ENCODE results near the gene CELF2.
"Not testable (repeated sequence)": the region's sequence is repeated elsewhere in the genome, so short reads cannot be mapped to it uniquely, and the experiment has no call there.

The CELF2 gene

DNA sequence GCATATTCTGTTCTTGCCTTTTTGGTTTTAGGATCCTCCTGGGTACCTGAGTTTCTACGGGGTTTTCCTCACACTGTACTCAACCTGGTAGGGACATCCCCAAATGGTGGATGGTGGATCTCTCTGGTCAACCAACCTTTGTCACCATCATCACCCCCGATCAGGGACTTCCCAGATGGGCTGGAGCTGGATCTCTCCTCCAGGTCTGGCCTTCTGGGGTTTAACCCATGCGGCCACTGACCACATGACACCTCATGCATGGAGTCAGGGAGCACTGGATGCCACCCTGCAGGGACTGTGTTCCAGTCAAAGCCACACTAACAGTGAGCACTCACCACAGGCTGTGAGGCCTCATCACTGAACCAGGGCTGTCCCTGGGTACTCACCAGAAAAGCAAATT lies 80.0 kb downstream of the CELF2 start:
- no peak for DNase-seq

DNA sequence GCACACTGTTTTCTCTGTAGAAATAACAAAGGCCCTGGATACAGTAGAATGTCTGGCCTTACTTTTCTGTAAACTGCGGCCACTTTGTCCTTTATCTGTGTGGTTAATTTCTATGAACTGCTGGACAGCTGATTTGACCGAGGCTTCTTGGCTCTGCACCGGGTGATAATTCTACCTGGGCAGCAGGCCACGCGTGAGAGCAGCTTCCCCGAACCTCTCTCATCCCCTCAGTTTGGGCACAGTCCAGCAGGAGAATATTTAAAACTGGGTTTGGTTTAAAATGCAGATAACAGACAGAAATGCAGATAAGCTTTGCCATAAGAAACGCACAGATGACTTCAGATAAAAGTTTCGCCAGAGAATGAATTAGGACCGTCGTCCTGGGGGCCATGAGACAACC lies 81.0 kb downstream of the CELF2 start:
- DNase-seq: no peak

DNA sequence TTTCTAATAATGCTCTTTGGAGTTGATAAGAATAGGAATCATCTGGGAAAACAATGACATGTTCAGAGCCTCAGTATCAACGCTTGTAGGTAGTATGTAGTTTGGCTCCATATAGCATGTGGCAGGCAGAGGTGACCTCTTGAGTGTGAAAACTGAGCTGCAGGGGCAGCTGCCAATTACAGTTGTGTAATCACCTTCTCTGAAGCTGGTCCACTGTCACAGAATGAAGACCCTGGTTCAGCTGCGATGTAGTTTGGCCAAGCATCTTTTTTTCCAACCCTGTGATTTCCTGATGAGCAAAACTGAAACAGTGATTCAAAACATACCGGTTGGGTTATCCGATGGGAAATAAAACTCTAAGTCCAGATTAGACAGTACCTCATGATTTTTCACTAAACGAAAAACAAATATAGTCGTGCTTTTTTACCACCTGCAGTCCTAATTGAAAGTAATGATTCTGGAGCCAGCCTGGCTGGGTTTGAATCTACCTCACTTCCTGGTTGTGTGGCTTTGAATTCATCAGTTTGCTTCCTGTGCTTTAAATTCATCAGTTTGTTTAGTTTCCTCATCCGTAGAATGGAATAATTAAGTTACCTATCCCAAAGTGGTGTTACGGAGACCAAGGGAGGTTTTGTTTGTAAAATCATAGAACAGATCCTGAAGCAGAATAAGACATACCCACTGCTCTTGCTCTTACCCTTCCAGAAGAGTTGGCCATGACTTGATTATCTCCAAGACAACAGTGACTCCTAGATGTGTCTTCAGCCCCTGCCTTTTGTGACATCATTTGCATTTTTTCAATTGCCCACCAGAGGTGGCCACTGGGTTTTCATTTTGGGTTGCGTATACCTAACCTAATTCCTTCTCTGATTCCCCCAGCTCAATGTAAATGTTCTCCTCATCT lies 87.4 kb downstream of the CELF2 start:
- DNase-seq: no peak

DNA sequence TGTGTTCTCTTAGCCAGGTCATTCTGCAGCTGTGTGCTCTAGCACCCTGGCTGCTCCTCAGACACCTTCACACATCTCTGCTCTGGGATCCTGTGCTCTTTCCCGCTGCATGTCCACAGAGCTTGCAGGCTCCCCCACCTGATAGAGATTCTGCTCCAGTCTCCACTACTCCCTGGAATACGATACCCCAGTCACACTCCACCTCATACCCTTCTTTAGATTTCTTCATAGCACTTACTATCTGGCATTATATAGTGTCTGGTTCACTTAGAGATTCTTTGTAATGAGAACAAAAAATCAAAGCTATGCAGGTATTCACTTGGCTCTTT lies 88.0 kb downstream of the CELF2 start:
- no peak for DNase-seq

DNA sequence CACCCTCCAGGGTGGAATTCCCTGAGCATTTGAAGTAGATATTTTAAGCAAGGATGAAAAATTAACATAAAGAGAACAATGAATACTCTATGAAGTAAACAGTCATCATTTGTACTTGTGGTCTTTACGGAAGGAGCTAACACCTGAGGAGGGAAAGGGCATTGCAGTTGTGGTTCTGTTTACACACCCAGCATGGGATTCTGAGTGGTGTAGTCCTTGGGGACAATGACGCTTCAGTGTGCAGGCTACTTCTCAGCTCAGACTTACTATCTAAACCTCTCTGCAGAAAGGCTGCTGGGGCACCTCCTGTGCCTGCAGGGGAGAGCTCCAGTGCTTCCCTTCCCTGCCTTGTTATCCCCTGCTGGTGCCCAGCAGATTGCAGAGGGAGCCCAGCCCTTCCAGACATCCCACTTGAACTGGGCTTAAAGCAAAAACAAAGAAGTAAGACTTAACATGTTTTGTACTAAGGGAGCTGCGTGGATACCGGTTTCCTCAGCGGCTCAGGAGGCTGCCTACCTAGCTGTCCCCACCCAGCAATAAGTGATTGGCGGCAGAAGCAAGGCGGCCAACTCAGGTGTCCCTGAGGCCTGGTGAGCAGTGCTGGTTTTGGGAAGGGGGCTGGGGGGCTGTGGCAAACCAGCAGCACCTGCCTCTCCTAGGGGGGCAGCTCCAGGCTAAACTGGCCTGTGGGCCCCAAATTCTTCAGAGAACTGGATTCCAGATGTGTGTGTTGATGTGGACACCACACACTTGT lies 89.1 kb downstream of the CELF2 start:
- DNase-seq: no peak

DNA sequence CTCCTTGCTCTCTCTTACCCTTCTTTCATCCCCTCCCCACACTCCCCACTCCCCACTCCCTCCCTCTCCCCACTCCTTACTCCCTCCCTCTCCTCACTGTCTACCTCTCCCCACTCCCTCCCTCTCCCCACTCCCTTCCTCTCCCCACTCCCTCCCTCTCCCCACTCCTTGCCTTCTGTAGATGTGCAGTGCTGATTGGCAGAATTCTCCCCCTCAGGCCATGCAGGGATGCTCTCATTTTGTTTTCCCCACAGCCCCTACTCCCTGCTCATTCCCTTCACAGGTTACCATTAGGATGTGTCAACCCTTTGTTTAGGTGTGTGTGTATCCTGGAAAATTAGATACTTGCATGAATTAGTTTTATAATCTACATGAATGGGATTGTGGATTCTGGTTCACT lies 90.3 kb downstream of the CELF2 start:
- no peak for DNase-seq

DNA sequence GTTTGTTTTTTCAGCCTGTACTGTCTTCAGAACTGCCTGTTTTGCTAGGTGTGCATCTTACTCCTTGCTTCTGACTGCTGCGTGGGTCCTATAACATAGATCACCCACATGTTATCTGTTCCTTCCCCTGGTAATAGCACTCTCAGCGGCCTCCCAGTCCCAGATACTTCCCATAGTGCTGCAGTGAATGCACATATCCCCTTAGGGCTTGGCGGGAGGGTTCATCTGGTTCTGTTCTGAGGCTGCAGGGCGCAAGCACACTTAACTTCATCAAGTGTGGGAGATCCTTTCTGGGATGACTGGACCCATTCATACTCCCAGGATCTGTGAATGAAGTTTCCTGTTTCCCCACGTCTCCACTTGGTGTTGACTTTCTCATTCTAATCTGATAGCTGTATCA lies 90.7 kb downstream of the CELF2 start:
- DNase-seq: no peak

DNA sequence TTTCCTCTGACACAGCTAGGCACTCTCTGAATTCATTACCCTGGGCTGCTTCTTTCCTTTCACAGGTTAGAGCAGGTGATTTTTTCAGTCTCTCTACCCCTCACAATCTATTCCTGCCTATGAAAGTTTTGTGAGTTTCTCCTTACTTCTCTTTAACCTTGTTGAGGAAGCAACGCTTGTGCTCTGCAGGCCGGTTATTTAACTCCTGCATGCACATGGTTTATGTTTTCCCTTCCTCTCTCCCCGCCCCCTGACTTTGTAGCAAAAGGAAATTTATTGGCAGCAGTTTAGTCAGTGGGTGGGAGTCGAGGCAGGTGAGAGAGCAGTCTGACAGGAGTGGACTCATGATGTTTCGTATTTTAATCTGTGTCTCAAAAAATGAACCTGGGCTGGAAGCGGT lies 91.9 kb downstream of the CELF2 start:
- DNase-seq: no peak

DNA sequence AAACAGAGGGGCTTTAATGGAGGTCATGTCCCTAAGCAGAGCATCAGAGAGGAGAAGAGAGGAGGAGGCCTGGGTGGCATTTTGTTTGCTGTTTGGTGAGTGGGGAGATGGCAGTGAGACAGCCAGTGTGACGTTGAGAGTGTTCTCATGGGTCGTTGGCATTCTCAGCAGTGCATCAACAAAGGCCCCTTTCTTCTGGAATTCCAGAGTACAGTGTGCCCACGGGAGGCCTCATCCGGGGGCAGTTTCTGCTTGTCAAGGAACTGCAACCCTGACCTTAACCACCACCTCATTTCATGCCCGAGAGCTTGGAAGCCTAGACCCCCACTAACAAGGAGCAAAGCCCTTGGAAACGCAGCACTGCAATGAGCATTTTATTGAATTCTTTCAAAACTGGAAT lies 92.9 kb downstream of the CELF2 start:
- DNase-seq: no peak

DNA sequence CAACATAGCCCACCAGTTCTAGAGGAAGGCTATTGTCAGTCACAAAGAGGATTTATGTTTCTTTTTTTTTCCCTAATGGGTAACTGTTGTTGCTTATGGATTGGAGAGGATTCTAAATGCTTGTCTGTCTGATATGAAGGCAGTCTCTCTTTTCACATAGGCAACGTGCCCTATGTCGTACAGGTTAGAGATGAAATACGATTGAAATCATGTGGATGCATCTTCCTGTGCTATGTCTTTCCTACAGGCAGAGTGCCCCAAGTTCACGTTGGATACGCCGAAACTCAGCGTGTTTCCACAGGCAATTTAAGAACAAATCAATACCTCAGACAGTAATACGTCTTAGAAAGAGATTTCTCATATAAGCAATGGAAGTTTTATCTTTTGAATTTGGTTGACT lies 93.8 kb downstream of the CELF2 start:
- DNase-seq: no peak

DNA sequence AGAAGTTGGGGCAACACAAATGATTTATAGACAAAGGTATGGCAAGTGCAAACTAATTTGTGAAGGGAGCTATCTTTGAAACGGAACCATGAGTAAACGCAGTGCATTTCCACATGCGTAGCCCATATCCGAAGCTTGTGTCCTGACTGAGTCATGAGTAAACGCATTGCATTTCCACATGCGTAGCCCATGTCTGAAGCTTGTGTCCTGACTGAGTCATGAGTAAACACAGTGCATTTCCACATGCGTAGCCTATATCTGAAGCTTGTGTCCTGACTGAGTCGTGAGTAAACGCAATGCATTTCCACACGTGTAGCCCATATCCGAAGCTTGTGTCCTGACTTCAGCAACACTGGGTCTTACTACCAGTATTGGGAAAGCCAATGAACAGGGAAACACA lies 95.0 kb downstream of the CELF2 start:
- no peak for DNase-seq

DNA sequence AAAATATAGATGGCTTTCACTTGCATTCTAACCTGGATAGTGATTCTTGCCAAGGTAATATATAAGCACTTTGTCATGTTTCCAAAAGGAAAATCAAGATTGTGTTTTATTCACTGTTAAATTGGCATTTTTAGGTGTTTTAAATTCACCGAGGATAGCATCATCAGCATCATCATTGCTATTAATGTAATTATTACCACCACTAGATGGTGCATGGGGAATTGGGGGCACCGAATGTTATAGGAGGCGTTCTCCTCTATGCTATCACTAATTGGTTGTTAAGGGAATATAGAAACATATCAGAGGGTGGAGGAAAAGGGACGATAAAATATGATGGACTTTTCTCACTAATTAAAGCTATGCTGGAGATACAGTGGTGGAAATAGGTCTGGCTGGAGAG lies 95.5 kb downstream of the CELF2 start:
- DNase-seq: no peak

DNA sequence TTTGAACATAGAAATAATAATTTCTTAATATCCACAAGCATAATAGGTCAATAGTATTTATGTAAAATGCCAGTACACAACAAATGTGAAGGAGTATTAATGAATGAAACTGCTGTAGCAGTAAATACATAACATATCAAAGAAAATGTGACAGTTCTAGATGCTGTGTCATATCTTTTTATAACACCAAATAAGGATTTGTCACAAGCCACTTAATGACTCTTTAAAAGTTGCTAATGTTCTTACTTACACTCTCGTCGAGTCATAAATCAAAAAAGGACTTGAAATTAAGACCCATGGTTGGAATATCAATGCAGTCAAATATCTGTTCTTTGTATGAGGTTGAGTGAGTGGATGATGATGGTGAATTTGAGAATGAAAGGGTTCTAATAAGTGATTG lies 96.6 kb downstream of the CELF2 start:
- DNase-seq: no peak

DNA sequence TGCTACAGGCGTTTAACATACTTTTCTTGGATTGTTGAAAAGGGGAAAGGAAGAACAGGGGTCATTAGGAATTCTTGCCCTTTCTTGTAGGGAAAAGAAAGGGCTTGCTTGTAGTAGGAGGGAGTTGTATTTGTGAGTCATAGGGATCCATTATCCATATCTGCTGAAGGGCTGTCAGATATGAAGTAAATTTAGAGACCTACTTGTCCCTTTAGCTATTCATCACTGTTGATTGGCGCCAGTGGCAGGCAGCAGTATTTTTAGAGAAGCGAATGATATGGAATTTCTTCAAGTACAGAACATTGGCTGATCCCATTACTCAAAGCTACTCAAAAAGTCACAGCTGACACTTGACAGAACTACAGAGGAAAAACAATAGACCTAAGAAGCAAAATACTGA lies 97.7 kb downstream of the CELF2 start:
- DNase-seq: no peak

DNA sequence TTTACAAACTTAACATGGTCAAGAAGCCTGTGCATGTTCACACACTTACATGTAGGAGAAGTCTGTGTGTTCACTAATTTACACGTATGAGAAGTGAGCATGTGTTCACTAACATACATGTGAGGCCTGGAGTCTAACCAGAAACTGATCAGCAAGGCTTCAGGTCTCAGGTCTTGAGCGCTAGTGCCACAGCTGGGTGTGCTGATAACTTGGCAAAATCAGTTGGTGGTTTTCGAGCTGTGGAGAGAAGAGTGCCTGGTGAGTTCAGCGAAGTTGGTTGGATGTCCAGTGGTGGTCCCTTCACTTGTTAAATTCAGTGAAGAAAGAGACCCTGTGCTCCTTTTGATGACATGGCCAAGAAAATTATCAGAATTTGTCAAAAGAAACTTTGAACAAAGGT lies 98.7 kb downstream of the CELF2 start:
- no peak for DNase-seq

DNA sequence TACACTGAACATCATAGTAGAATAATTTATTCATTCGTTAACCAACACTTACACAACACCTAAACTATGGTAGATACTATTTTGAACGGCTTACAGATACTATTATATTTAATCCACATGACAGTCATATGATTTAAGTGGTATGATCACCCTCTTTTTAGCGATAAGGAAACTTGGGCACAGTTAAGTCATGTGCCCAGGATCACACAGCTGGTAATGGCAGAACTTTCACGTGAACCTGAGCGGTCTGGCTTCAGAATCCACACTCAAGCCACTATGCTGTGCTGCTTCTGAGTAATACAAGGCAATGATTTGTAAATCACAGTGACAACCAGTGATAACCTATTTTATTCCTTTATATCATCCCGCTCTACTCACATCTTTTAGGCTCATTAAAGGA lies 99.1 kb downstream of the CELF2 start:
- DNase-seq: no peak

DNA sequence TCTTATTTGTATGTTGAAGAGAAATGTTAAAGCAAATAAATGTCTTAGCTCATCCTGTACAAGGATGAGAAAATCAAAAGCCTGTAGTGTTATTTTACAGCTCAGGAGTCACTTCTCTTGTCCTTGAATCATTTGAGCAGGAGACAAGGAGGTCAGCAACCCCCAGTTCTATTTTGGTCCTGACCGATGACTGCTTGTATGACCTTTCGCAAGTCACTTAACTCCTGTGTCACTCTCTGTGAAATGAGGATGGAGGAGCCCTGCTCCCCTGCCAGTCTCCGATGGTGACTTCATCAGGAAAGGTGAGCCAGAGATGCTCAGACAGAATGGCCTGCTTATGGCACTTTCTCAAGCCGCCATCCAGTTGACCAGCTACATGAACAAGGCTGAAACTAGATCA lies 101.0 kb downstream of the CELF2 start:
- DNase-seq: no peak

DNA sequence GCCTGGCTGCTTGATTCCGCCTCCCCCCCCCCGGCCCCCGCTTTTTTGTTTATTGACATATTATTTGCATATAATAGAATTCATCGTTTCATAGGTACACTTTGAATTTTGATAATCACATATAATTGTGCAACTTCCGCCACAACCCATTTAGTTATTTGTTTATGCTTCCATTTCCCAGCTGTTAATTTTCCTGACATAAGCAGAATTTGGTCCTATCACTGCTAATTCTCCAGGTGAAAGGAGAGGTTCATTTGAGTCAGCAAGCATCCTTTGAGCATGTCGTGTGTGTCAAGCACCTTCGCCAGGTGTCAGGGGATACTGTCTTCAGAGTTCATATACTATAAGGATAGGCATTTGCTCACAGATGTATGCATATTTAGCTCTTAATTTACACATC lies 102.2 kb downstream of the CELF2 start:
- no peak for DNase-seq

DNA sequence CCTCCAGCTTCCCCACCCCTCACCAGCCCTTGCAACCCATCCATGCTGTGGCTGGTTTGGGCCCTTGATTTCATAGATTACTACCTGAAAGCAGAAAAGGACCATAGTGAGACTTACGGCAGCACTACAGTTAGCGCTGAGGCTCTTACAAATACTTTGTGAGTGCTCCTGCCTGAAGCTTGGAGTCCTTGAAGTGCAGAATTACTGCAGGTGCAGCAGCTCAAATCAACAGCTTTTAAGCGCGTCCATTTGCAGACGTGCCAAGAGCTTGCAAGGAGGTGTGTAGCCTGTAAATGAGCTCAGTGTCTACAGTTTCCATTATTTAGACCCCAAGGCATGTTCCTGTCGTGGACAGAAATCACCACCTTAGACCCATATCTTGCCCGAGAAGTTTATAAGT lies 103.0 kb downstream of the CELF2 start:
- no peak for DNase-seq

DNA sequence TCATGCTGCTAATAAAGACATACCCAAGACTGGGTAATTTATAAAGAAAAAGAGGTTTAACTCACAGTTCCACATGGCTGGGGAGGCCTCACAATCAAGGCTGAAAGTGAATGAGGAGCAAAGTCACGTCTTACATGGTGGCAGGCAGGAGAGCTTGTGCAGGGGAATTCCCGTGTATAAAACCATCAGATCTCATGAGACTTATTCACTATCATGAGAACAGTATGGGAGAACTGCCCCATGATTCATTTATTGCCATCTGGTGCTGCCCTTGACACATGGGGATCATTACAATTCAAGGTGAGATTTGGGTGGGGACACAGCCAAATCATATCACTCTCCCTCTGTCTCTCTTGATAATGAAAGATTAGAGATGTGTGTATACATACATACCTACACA lies 106.2 kb downstream of the CELF2 start:
- DNase-seq: not testable (repeated sequence)

DNA sequence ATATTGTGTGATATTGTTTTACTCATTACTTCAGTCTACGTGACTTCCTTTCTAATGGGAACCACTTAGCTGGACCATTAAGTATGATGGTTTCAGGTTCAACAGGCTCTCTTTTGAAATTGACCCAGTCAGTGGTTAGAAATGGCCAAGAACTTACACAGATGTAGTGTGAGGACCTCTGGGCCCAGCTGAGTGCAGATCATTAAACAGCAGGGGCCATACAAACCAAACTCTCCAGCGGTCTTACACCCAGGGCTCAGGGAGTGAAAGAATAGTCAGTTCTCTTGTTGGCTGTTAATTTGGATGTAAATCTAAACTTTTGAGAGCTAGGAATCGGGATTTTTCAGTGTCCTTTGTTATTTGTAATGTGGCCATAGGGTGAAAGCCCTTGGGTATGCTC lies 107.3 kb downstream of the CELF2 start:
- DNase-seq: no peak

DNA sequence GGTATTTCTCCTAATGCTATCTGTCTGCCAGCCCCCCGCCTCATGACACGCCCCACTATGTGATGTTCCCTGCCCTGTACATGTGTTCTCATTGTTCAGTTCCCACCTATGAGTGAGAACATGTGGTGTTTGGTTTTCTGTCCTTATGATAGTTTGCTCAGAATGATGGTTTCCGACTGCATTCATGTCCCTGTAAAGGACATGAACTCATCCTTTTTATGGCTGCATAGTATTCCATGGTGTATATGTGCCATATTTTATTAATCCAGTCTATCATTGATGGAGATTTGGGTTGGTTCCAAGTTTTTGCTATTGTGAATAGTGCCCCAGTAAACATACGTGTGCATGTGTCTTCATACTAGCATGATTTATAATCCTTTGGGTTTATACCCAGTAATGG lies 109.3 kb downstream of the CELF2 start:
- DNase-seq: not testable (repeated sequence)

DNA sequence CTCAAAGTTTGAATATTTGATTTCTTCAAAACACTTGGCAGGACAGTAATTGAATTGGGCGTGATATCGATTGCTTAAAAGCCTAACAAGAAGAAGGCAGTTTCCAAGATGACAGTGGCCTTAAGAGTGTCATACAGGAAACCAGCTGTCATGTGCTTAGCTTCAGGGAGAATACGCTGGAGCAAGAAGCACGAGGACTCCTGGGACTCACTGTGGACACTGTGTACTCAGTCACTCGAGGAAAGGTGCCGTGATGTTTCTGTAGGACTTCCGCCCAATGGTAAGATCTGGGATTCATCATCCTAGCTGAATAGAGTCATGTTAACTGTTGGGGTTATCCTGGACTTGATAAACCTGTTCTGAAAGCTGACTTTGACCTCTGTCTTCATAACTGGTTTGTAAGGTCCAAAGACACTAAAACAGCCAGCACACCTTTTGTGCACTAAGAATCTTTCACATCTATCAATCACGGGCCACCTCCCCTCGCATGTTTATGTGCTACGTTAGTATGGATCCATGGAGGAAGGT lies 113.5 kb downstream of the CELF2 start:
- no peak for DNase-seq

DNA sequence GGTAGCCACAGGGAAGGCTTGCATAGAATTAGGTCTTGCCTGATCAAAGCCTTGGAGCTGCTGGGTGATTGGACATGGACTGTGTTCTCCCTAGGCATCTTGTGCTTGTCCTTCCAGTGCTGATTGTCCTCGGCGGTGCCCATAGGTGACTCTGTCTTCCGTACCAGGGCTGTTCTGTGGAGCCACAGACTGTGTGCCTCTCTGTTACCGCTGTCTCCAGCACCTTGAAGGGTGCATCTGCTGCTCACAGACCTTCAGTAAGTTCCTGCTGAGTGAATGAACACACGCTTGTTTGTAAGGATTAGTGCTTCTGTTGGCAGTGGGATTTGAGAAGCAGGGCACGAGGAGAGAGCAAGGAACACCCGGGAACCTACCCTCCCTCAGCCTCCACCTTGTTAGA lies 116.7 kb downstream of the CELF2 start:
- DNase-seq: no peak

Data from fibroblast of skin of abdomen (primary cell).